IMR-90 (cell line): ENCODE results near the gene RBBP8NL. TPM values are rescaled to one million over a fixed set of nuclear protein-coding genes. Genes with fewer than 3 reads are reported as not detected.

ENCODE experiments used
- ATAC-seq: fragments of 200-7000 bp; cut with Tn5 transposase; 2 replicates; pipeline ENCODE4 v1.9.1; 2020; ENCODE audit warnings: low read depth, mild to moderate bottlenecking, moderate library complexity
- BruUV-seq: library from RNA; stranded (reverse); fragments of 400-500 nt; replicated peaks from 2 replicates; lab custom pipeline; 2021; lab: Mats Ljungman, UMichigan
- CTCF ChIA-PET: fragments of 300-600 bp; formaldehyde crosslinking; extraction: SDS; loops from one replicate; lab custom pipeline; 2021; ENCODE audit warnings: antibody characterized with exemption; lab: Yijun Ruan, JAX
- POLR2A ChIA-PET: fragments of 300-600 bp; sonication (Branson Sonifier 250); formaldehyde crosslinking; loops from one replicate; lab custom pipeline; 2022; ENCODE audit warnings: antibody characterized with exemption; ENCODE audit not compliant: unreplicated experiment; lab: Charles Lee
- DNase-seq: peaks from one replicate; pipeline ENCODE4 v3.0.0; 2013
- H2AFZ ChIP-seq: replicated peaks from 2 replicates; pipeline ENCODE3; 2013; ENCODE audit warnings: low read length, mild to moderate bottlenecking; ENCODE audit not compliant: poor library complexity
- H2AK5ac ChIP-seq: 2 replicates; pipeline ENCODE4 v1.6.1; 2013; ENCODE audit warnings: low read depth, low read length, inconsistent platforms
- H2AK9ac ChIP-seq: replicated peaks from 2 replicates; pipeline ENCODE3; 2013; ENCODE audit warnings: mild to moderate bottlenecking, low read depth, low read length, moderate library complexity; ENCODE audit not compliant: poor library complexity
- H2BK120ac ChIP-seq: 2 replicates; pipeline ENCODE4 v1.6.1; 2013; ENCODE audit warnings: low read depth, low read length, inconsistent platforms
- H2BK15ac ChIP-seq: 3 replicates; pipeline ENCODE4 v1.6.1; 2013; ENCODE audit warnings: low read depth, low read length, inconsistent platforms
- H2BK20ac ChIP-seq: 2 replicates; pipeline ENCODE4 v1.6.1; 2013; ENCODE audit warnings: low read depth, mild to moderate bottlenecking, inconsistent platforms, low read length, moderate library complexity
- H2BK5ac ChIP-seq: 2 replicates; pipeline ENCODE4 v1.6.1; 2013; ENCODE audit warnings: mild to moderate bottlenecking, low read depth, low read length, inconsistent platforms; ENCODE audit not compliant: poor library complexity, severe bottlenecking
- H3K14ac ChIP-seq: replicated peaks from 2 replicates; pipeline ENCODE4 v1.6.1; 2013; ENCODE audit warnings: low read depth, low read length, inconsistent platforms
- H3K18ac ChIP-seq: 2 replicates; pipeline ENCODE4 v1.6.1; 2013; ENCODE audit warnings: low read depth, low read length, control low read depth
- H3K23ac ChIP-seq: 2 replicates; pipeline ENCODE4 v1.6.1; 2013; ENCODE audit warnings: low read depth, low read length, inconsistent platforms
- H3K27ac ChIP-seq: 2 replicates; pipeline ENCODE4 v1.5.1; 2013; ENCODE audit warnings: mild to moderate bottlenecking, control low read depth, low read length; ENCODE audit not compliant: insufficient read depth
- H3K27me3 ChIP-seq: 2 replicates; pipeline ENCODE4 v1.6.1; 2013; ENCODE audit warnings: low read length; ENCODE audit not compliant: control insufficient read depth, insufficient read depth
- H3K36me3 ChIP-seq: 2 replicates; pipeline ENCODE4 v1.6.1; 2013; ENCODE audit warnings: low read length, mixed read lengths; ENCODE audit not compliant: control insufficient read depth, insufficient read depth
- H3K4ac ChIP-seq: 2 replicates; pipeline ENCODE4 v1.6.1; 2013; ENCODE audit warnings: low read depth, low read length, inconsistent platforms
- H3K4me1 ChIP-seq: 2 replicates; pipeline ENCODE4 v1.6.1; 2013; ENCODE audit warnings: low read length, mixed read lengths; ENCODE audit not compliant: control insufficient read depth, insufficient read depth
- H3K4me2 ChIP-seq: 2 replicates; pipeline ENCODE4 v1.6.1; 2013; ENCODE audit warnings: low read depth, mild to moderate bottlenecking, control low read depth, low read length, moderate library complexity
- H3K4me3 ChIP-seq: 2 replicates; pipeline ENCODE4 v1.5.1; 2013; ENCODE audit warnings: low read depth, mild to moderate bottlenecking, control low read depth, low read length, moderate library complexity; ENCODE audit not compliant: insufficient read depth
- H3K56ac ChIP-seq: 2 replicates; pipeline ENCODE4 v1.6.1; 2013; ENCODE audit warnings: low read length, inconsistent platforms; ENCODE audit not compliant: insufficient read depth; ENCODE audit errors: extremely low read depth
- H3K79me1 ChIP-seq, 2 experiments: 2 replicates each; pipeline ENCODE4 v1.6.1; 2013; ENCODE audit warnings: low read length in 2 of 2, inconsistent platforms in 1 of 2, low read depth in 1 of 2
- H3K9ac ChIP-seq: 2 replicates; pipeline ENCODE4 v1.6.1; 2013; ENCODE audit warnings: low read depth, low read length, control low read depth
- H3K9me1 ChIP-seq: 2 replicates; pipeline ENCODE4 v1.6.1; 2013; ENCODE audit warnings: low read length, inconsistent platforms; ENCODE audit not compliant: insufficient read depth
- H3K9me3 ChIP-seq: 2 replicates; pipeline ENCODE4 v1.6.1; 2013; ENCODE audit warnings: low read length; ENCODE audit not compliant: control insufficient read depth, insufficient read depth
- H4K20me1 ChIP-seq: 2 replicates; pipeline ENCODE4 v1.6.1; 2013; ENCODE audit warnings: low read length, inconsistent platforms; ENCODE audit not compliant: insufficient read depth
- H4K5ac ChIP-seq: 2 replicates; pipeline ENCODE4 v1.6.1; 2013; ENCODE audit warnings: mild to moderate bottlenecking, low read depth, low read length, control low read depth
- H4K8ac ChIP-seq, 2 experiments: 2 replicates each; pipeline ENCODE4 v1.6.1; 2013; ENCODE audit warnings: low read depth in 2 of 2, low read length in 2 of 2, control low read depth in 1 of 2, inconsistent platforms in 1 of 2
- H4K91ac ChIP-seq: 2 replicates; pipeline ENCODE4 v1.6.1; 2013; ENCODE audit warnings: low read depth, low read length, inconsistent platforms; ENCODE audit not compliant: insufficient read depth
- BHLHE40 ChIP-seq: fragments of 150-350 bp; IDR thresholded peaks from 2 replicates; pipeline ENCODE4 v1.6.1; 2016; ENCODE audit warnings: mild to moderate bottlenecking, low read depth, low read length
- CEBPB ChIP-seq: IDR thresholded peaks from 2 replicates; pipeline ENCODE4 v1.6.1; 2012; ENCODE audit warnings: low read depth, low read length, improper control_type of control experiment
- CHD1 ChIP-seq: IDR thresholded peaks from 2 replicates; pipeline ENCODE4 v1.6.1; 2012; ENCODE audit warnings: low read depth, low read length, improper control_type of control experiment
- CTCF ChIP-seq: conservative IDR thresholded peaks from 2 replicates; pipeline ENCODE4 v1.5.1; 2012; ENCODE audit warnings: mild to moderate bottlenecking, low read depth, low read length, improper control_type of control experiment
- ELK1 ChIP-seq: fragments of 150-350 bp; IDR thresholded peaks from 2 replicates; pipeline ENCODE4 v1.6.1; 2016; ENCODE audit warnings: low read depth, mild to moderate bottlenecking, low read length, moderate library complexity, borderline replicate concordance
- FOS ChIP-seq: fragments of 150-350 bp; IDR thresholded peaks from 2 replicates; pipeline ENCODE4 v1.6.1; 2016; ENCODE audit warnings: low read depth, low read length
- MAFK ChIP-seq: IDR thresholded peaks from 2 replicates; pipeline ENCODE4 v1.6.1; 2012; ENCODE audit warnings: low read depth, low read length, improper control_type of control experiment
- MAZ ChIP-seq: IDR thresholded peaks from 2 replicates; pipeline ENCODE4 v1.6.1; 2012; ENCODE audit warnings: low read depth, mild to moderate bottlenecking, low read length, improper control_type of control experiment, moderate library complexity, borderline replicate concordance
- MXI1 ChIP-seq: IDR thresholded peaks from 2 replicates; pipeline ENCODE4 v1.6.1; 2012; ENCODE audit warnings: low read depth, mild to moderate bottlenecking, low read length, moderate library complexity, borderline replicate concordance
- NFE2L2 ChIP-seq: fragments of 150-350 bp; IDR thresholded peaks from 2 replicates; pipeline ENCODE4 v1.6.1; 2016; ENCODE audit warnings: low read depth, mild to moderate bottlenecking, low read length
- POLR2A ChIP-seq: IDR thresholded peaks from 2 replicates; pipeline ENCODE4 v1.6.1; 2012; ENCODE audit warnings: mild to moderate bottlenecking, low read depth, low read length
- RAD21 ChIP-seq: IDR thresholded peaks from 2 replicates; pipeline ENCODE4 v1.6.1; 2012; ENCODE audit warnings: low read length, improper control_type of control experiment
- RCOR1 ChIP-seq: IDR thresholded peaks from 2 replicates; pipeline ENCODE4 v1.6.1; 2012; ENCODE audit warnings: mild to moderate bottlenecking, low read length, improper control_type of control experiment; ENCODE audit not compliant: insufficient replicate concordance
- RFX5 ChIP-seq: IDR thresholded peaks from 2 replicates; pipeline ENCODE4 v1.8.0; 2012; ENCODE audit warnings: low read depth, mild to moderate bottlenecking, low read length, moderate library complexity
- SMC3 ChIP-seq: fragments of 150-350 bp; IDR thresholded peaks from 2 replicates; pipeline ENCODE4 v1.6.1; 2016; ENCODE audit warnings: low read depth, mild to moderate bottlenecking, antibody characterized with exemption, low read length, moderate library complexity
- WGBS, 2 experiments: methylation state at CpG; one replicate each; pipeline versions ENCODE4 v1.1.5 to v1.1.7; 2013; ENCODE audit warnings: missing lambda C conversion rate in 2 of 2; ENCODE audit not compliant: insufficient read length in 1 of 2; ENCODE audit errors: extremely low coverage in 2 of 2; 5-methylcytosine and 5-hydroxymethylcytosine counted together
- dilution Hi-C: fragments of 300-500 bp; cut with HindIII; formaldehyde crosslinking; loops from one replicate; pipeline ENCODE4 v1.14.3; 2018; ENCODE audit warnings: low sequenced_read_pairs; ENCODE audit not compliant: unreplicated experiment
- in situ Hi-C: fragments of 300-500 bp; cut with MboI; formaldehyde crosslinking; loops from 3 replicates; pipeline ENCODE4 v1.14.3; 2019; ENCODE audit warnings: low sequenced_read_pairs, inconsistent platforms, mixed read lengths
- intact Hi-C: fragments of 100-400 bp; cut with micrococcal nuclease; formaldehyde crosslinking; loops from 2 replicates; pipeline ENCODE4 v1.10.0; 2022
- polyA plus RNA-seq, 3 experiments: library from polyadenylated mRNA; depleted of rRNA; stranded (reverse); fragments of >200 nt; gene quantifications; 2 replicates each; pipeline ENCODE4 v1.2.3, GENCODE V29; 2012; ENCODE audit warnings: low replicate concordance in 1 of 3
- total RNA-seq: library from RNA; depleted of rRNA; stranded (reverse); fragments of >200 nt; gene quantifications from 2 replicates; pipeline ENCODE4 v1.2.3, GENCODE V29; 2012
- TF ChIP-seq, protein P1 (sequence below): fragments of 150-350 bp; IDR thresholded peaks from 2 replicates; pipeline ENCODE4 v1.6.1; 2017; ENCODE audit warnings: mild to moderate bottlenecking, antibody characterized with exemption, low read length, low read depth

Gene RBBP8NL
- total and polyA plus RNA-seq, 2 of the 4 experiments (the other 2 are of a cell fraction): not detected

- Histone ChIP-seq H3K9me1 (no peaks in the 10 kb centered on the region), H2AK9ac (no peak overlapping the region), H3K4me3 (no peak overlapping the region), H4K20me1 (no peaks in the 10 kb centered on the region), H3K4me2 (no peak overlapping the region), H4K5ac (no peak overlapping the region), H2BK20ac (no peak overlapping the region), H3K4me1 (no peaks in the 10 kb centered on the region), H3K36me3 (no peaks in the 10 kb centered on the region), H3K27me3 (peaks cover 88% of the 10 kb centered on the region), H2AK5ac (no peak overlapping the region), H3K9me3 (no peaks in the 10 kb centered on the region), H3K9ac (no peak overlapping the region), H2BK15ac (no peak overlapping the region), H4K8ac (no peak overlapping the region), H3K27ac (no peak overlapping the region), H2BK5ac (no peak overlapping the region), H3K23ac (no peak overlapping the region), H3K79me1 (no peaks in the 10 kb centered on the region), H3K14ac (no peak overlapping the region), H2AFZ (no peak overlapping the region), H3K18ac (no peak overlapping the region), H2BK120ac (no peak overlapping the region), H4K91ac (no peak overlapping the region), H3K56ac (no peak overlapping the region), H3K4ac (no peak overlapping the region)
- 27% methylated on average over 6 of the region's 30 CpGs; no CpG with 5 or more reads in 1 of the 2 experiments for WGBS, 2 experiments
- dilution Hi-C loops (no loop called here), in situ Hi-C loops (no loop called here), intact Hi-C loops (no loop called here)
- no TSS peak for BruUV-seq
- ChIA-PET POLR2A (no interaction called here), CTCF (no interaction called here)
- no peak for TF ChIP-seq ELK1
- no peak for TF ChIP-seq MAZ
- no peak for TF ChIP-seq CHD1
- TF ChIP-seq FOS: no peak
- TF ChIP-seq RFX5: no peak
- no peak for TF ChIP-seq CEBPB
- no peak for TF ChIP-seq POLR2A
- TF ChIP-seq, protein P1, sequence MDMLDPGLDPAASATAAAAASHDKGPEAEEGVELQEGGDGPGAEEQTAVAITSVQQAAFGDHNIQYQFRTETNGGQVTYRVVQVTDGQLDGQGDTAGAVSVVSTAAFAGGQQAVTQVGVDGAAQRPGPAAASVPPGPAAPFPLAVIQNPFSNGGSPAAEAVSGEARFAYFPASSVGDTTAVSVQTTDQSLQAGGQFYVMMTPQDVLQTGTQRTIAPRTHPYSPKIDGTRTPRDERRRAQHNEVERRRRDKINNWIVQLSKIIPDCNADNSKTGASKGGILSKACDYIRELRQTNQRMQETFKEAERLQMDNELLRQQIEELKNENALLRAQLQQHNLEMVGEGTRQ: no peak
- no peak for TF ChIP-seq CTCF
- no peak for TF ChIP-seq RAD21
- no peak for TF ChIP-seq MXI1
- TF ChIP-seq BHLHE40: no peak
- no peak for TF ChIP-seq RCOR1
- TF ChIP-seq NFE2L2: no peak
- TF ChIP-seq MAFK: no peak
- no peak for TF ChIP-seq SMC3
- ATAC-seq: no peak
- DNase-seq: no peak
These were observed 45.7 kb upstream of the RBBP8NL start for GRCh38 chr20:62472941-62473585.
